Measurements from ENCODE around the gene CAPN7.

GRCh38 chr3:15161133-15161532 lies 44.9 kb upstream of the CAPN7 start:
- TF ChIP-seq TAF1 (IDR thresholded peaks at IDR 0.05; ENCODE audit: low read depth) (no peak), TEAD4 (IDR thresholded peaks at IDR 0.05) (no peak), EP300 (IDR thresholded peaks at IDR 0.05; ENCODE audit: borderline replicate concordance) (no peak), YY1 (IDR thresholded peaks at IDR 0.05; ENCODE audit: low read depth) (no peak), RAD21 (IDR thresholded peaks at IDR 0.05; ENCODE audit: low read depth) (no peak), CREB1 (IDR thresholded peaks at IDR 0.05; ENCODE audit: low read depth) (no peak), FOXM1 (IDR thresholded peaks at IDR 0.05; ENCODE audit: borderline replicate concordance, low read depth) (no peak), NFIC (IDR thresholded peaks at IDR 0.05) (no peak), TCF12 (IDR thresholded peaks at IDR 0.05; ENCODE audit: low read depth) (no peak), MAX (IDR thresholded peaks at IDR 0.05) (no peak)

Data from Ishikawa (cell line).